ENCODE data around the gene RASSF5.

The RASSF5 gene

GRCh38 chr1:206469933-206470691 is 37.2 kb upstream of the RASSF5 start, which contains the start of gene IKBKE:
Gene IKBKE, plus strand, starts transcription at chr1:206470476. Its CDS starts 2,752 bp downstream, at chr1:206473228.
- peak within 1 kb of the TSS; percentile 75 for H3K4me2 ChIP-seq (ENCODE audit: insufficient read depth, low read length)
- peaks cover 22% of the 10 kb centered on the region for H3K36me3 ChIP-seq (ENCODE audit: insufficient read depth, low read length)
- H3K9me3 ChIP-seq (ENCODE audit: insufficient read depth, low read length, severe bottlenecking) = no peaks in the 10 kb centered on the region
- DNase-seq (peak; percentile 77), ATAC-seq (ENCODE audit: insufficient read depth, low read depth) (peak; percentile 83)
- peaks cover 16% of the 10 kb centered on the region for H3K79me2 ChIP-seq (ENCODE audit: insufficient read depth, low read length)
- TF ChIP-seq EZH2 (IDR thresholded peaks at IDR 0.05; ENCODE audit: borderline replicate concordance, low read depth, low read length, severe bottlenecking) = no peak
- TF ChIP-seq CTCF (IDR thresholded peaks at IDR 0.05; ENCODE audit: borderline replicate concordance, extremely low read depth, low read length, poor library complexity, severe bottlenecking) = peak; percentile 59
- no peaks in the 10 kb centered on the region for H4K20me1 ChIP-seq (ENCODE audit: insufficient read depth, low read length)
- peaks cover 33% of the 10 kb centered on the region for H3K4me1 ChIP-seq (ENCODE audit: insufficient read depth, low read length)
- no peaks in the 10 kb centered on the region for H3K27me3 ChIP-seq (ENCODE audit: insufficient read depth, low read length, poor library complexity)
- peak within 1 kb of the TSS; percentile 67 for H3K9ac ChIP-seq (ENCODE audit: low read depth, low read length)
- H3K27ac ChIP-seq (ENCODE audit: low read length) = peak within 1 kb of the TSS; percentile 82
- H2AFZ ChIP-seq (ENCODE audit: low read depth, low read length) = peak within 1 kb of the TSS; percentile 86
- peak within 1 kb of the TSS; percentile 41 to 78 for H3K4me3 ChIP-seq (ENCODE audit: low read depth in 1 of 2, low read length in 2 of 2)

- H3K27ac ChIP-seq (ENCODE audit: low read length) = peak overlapping the region; percentile 82
- no peaks in the 10 kb centered on the region for H3K27me3 ChIP-seq (ENCODE audit: insufficient read depth, low read length, poor library complexity)
- peaks cover 33% of the 10 kb centered on the region for H3K4me1 ChIP-seq (ENCODE audit: insufficient read depth, low read length)
- TF ChIP-seq CTCF (IDR thresholded peaks at IDR 0.05; ENCODE audit: borderline replicate concordance, extremely low read depth, low read length, poor library complexity, severe bottlenecking) = no peak
- TF ChIP-seq EZH2 (IDR thresholded peaks at IDR 0.05; ENCODE audit: borderline replicate concordance, low read depth, low read length, severe bottlenecking) = no peak
- H3K4me3 ChIP-seq (ENCODE audit: low read depth in 1 of 2, low read length in 2 of 2) = peak overlapping the region; percentile 41 to 78
- peak; percentile 83 for ATAC-seq (ENCODE audit: insufficient read depth, low read depth)
- H3K79me2 ChIP-seq (ENCODE audit: insufficient read depth, low read length) = peaks cover 16% of the 10 kb centered on the region
- H4K20me1 ChIP-seq (ENCODE audit: insufficient read depth, low read length) = no peaks in the 10 kb centered on the region
- H3K36me3 ChIP-seq (ENCODE audit: insufficient read depth, low read length) = peaks cover 26% of the 10 kb centered on the region
- H3K4me2 ChIP-seq (ENCODE audit: insufficient read depth, low read length) = peak overlapping the region; percentile 75
- peak; percentile 80 for DNase-seq
- no peaks in the 10 kb centered on the region for H3K9me3 ChIP-seq (ENCODE audit: insufficient read depth, low read length, severe bottlenecking)
- peak overlapping the region; percentile 67 for H3K9ac ChIP-seq (ENCODE audit: low read depth, low read length)
- H2AFZ ChIP-seq (ENCODE audit: low read depth, low read length) = peak overlapping the region; percentile 86
These were observed 36.5 kb upstream of the RASSF5 start for GRCh38 chr1:206470692-206471414.

- TF ChIP-seq CTCF (IDR thresholded peaks at IDR 0.05; ENCODE audit: borderline replicate concordance, extremely low read depth, low read length, poor library complexity, severe bottlenecking) = no peak
- TF ChIP-seq EZH2 (IDR thresholded peaks at IDR 0.05; ENCODE audit: borderline replicate concordance, low read depth, low read length, severe bottlenecking) = no peak
- Histone ChIP-seq H4K20me1 (ENCODE audit: insufficient read depth, low read length) (no peaks in the 10 kb centered on the region), H3K79me2 (ENCODE audit: insufficient read depth, low read length) (peaks cover 16% of the 10 kb centered on the region), H3K9ac (ENCODE audit: low read depth, low read length) (peak overlapping the region; percentile 67), H3K36me3 (ENCODE audit: insufficient read depth, low read length) (peaks cover 31% of the 10 kb centered on the region), H3K4me3 (ENCODE audit: low read depth in 1 of 2, low read length in 2 of 2) (peak overlapping the region; percentile 41 to 78; a peak in 3 of 4 replicates), H2AFZ (ENCODE audit: low read depth, low read length) (peak overlapping the region; percentile 86), H3K27me3 (ENCODE audit: insufficient read depth, low read length, poor library complexity) (no peaks in the 10 kb centered on the region), H3K9me3 (ENCODE audit: insufficient read depth, low read length, severe bottlenecking) (no peaks in the 10 kb centered on the region), H3K4me1 (ENCODE audit: insufficient read depth, low read length) (peaks cover 33% of the 10 kb centered on the region), H3K27ac (ENCODE audit: low read length) (peak overlapping the region; percentile 82), H3K4me2 (ENCODE audit: insufficient read depth, low read length) (peak overlapping the region; percentile 75)
- DNase-seq (no peak), ATAC-seq (ENCODE audit: insufficient read depth, low read depth) (no peak)
These were observed 35.9 kb upstream of the RASSF5 start for GRCh38 chr1:206471415-206471801.

Data from DND-41 (cell line).